ENCODE measurements around the gene SLC9A3.

Gene SLC9A3

DNA sequence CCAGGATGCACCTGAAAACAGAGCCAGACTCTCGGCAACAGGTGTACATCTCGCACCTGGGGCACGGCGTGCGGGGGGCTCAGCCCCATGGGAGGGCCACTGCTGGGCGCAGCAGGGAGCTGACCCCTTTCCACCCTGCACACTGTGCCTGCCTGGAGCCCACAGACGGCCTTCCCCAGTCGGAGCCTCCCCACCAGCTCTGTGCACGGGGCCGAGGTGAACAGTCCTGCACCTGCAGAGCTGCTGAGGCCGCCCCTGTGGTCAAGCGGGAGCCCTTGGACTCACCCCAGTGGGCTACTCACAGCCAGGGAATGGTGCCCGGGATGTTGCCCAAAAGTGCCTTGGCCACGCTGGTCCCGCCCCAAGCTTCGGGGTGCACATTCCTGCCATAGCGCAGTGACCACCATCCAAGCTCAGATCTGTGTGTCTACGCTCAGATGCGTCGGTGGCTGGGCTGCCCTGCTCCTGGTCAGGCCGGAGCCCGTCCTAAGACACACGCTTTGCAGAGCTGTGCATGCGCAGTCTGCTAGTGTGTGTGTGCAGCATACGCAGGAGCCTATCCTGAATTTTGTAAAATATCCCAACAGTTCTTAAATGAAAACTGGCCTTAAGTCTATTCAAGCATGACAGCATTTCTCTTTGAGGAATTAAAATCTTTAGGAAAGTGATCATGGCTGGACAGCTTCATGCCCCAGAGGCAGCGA lies 89.7 kb downstream of the SLC9A3 start:
- DNase-seq (ENCODE audit: low read depth in 2 of 2), result no peak
- TF ChIP-seq, protein P1, sequence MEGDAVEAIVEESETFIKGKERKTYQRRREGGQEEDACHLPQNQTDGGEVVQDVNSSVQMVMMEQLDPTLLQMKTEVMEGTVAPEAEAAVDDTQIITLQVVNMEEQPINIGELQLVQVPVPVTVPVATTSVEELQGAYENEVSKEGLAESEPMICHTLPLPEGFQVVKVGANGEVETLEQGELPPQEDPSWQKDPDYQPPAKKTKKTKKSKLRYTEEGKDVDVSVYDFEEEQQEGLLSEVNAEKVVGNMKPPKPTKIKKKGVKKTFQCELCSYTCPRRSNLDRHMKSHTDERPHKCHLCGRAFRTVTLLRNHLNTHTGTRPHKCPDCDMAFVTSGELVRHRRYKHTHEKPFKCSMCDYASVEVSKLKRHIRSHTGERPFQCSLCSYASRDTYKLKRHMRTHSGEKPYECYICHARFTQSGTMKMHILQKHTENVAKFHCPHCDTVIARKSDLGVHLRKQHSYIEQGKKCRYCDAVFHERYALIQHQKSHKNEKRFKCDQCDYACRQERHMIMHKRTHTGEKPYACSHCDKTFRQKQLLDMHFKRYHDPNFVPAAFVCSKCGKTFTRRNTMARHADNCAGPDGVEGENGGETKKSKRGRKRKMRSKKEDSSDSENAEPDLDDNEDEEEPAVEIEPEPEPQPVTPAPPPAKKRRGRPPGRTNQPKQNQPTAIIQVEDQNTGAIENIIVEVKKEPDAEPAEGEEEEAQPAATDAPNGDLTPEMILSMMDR (IDR thresholded peaks at IDR 0.05; ENCODE audit: low read depth, low read length), result no peak
- no peak overlapping the region for H3K4me3 ChIP-seq (replicated peaks in 1 of 2; ENCODE audit: low read depth in 2 of 2, low read length in 2 of 2)

DNA sequence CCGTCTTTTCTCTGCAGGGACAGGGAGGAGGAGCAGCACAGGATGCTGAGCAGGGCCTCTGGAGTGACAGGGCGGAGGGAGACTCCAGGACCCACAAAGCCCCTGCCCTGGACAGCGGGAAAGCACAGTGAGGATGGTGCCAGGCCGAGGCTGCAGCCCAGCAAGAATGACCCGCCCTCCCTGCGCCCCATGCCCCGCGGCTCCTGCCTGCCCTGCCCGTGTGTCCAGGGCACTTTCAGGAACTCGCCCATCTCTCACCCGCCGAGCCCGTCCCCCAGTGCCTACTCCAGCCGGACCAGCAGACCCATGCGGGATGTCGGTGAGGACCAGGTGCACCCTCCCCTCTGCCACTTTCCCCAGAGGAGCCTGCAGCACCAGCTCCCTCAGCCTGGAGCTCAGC lies 90.4 kb downstream of the SLC9A3 start:
- no peak overlapping the region for H3K4me3 ChIP-seq (replicated peaks in 1 of 2; ENCODE audit: low read depth in 2 of 2, low read length in 2 of 2)
- DNase-seq (ENCODE audit: low read depth in 2 of 2), result no peak
- TF ChIP-seq, protein P1 (IDR thresholded peaks at IDR 0.05; ENCODE audit: low read depth, low read length), result no peak

DNA sequence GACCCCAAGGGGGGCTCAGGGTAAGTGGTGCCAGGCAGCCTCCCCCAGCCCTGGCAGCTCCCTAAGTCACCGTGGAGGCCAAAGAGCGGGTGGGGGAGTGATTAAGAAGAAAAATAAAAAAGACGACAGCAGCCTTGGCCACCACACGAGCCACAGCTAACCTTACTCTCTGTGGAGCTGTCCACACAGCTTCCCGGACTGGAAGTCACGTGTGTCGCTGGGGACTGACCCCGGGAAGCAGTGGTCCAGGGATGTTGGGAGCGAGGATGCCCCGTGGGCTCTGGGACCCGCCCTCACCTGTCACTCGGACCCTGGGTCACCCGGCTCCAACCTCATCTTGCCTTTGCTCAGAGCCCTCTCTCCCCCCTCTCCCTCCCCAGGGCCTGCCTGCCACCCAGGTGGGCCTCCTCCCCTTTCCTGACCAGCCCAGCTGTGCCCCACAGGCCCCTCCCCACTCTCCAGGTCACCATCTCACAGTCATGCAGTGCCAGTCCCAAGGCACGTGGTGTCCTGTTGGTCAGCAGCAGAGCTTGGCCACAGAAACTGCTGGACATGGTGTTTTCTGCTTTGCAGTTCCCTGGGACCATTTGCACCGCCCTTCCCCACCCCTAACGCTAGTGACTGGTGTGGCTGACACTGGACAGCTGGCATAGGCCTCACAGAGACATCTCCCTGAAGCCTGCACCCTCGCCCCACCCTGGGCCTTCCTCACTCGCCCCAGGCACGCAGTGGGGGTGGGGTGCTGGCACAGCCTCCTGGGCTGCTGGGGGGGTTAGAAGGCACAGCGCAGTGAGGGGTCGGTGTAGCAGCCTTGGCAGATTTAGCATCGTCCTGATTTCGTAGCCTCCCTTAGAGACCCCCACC lies 91.1 kb downstream of the SLC9A3 start:
- H3K4me3 ChIP-seq (replicated peaks in 1 of 2; ENCODE audit: low read depth in 2 of 2, low read length in 2 of 2), result no peak overlapping the region
- DNase-seq (ENCODE audit: low read depth in 2 of 2), result no peak
- TF ChIP-seq, protein P1 (IDR thresholded peaks at IDR 0.05; ENCODE audit: low read depth, low read length), result no peak

DNA sequence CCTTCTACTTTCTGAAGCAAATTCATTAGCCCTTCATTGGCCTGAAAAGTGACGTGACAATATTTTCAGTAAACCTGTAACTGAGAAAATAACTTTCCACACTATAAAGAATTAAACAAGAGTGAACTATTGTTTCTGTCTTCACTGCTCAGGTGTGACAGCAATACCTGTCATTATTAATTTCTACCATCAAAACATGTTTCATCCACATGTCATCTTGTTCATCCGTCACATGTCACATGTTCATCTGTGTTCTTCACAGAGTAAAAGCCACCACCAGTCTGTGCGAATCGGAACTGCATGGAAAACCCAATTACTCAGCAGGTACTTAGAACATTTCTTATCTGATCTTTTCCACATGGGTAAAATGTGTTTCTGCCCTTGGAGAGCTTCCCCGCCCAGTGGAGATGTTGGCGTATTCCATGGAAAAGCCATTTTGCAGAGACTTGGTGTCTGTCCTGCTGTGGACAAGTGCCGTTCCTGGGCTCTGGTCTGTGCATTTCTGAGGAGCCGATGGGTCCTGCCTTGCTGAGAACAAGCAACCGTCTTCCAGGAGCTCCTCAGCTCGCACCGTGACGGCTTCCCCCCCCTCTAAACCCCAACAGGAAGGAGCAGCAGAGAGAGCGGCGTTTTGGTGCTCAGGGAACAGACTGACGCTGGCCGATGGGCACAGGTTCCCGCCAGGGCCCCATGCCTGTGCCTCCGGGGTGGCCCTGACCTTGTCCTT lies 91.9 kb downstream of the SLC9A3 start:
- TF ChIP-seq, protein P1 (IDR thresholded peaks at IDR 0.05; ENCODE audit: low read depth, low read length), result no peak
- DNase-seq (ENCODE audit: low read depth in 2 of 2), result no peak
- no peak overlapping the region for H3K4me3 ChIP-seq (replicated peaks in 1 of 2; ENCODE audit: low read depth in 2 of 2, low read length in 2 of 2)

DNA sequence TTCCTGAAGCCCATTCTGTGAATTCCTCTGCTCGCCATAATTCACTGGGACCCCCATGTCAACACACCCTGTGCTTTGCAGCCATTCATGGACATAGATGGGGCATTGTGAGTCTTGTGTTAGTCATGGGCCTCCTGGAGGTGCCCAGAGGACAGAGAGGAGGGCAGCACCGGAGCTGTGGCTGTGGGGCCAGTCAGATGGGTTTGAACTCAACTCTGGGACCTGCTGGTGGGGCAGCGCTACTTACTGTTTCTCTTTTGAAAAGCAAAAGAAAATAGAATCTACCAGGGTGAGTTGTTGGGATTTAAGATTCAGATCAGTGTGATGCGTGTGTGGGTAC lies 92.6 kb downstream of the SLC9A3 start:
- H3K4me3 ChIP-seq (replicated peaks in 1 of 2; ENCODE audit: low read depth in 2 of 2, low read length in 2 of 2), result no peak overlapping the region
- no peak for DNase-seq (ENCODE audit: low read depth in 2 of 2)
- TF ChIP-seq, protein P1 (IDR thresholded peaks at IDR 0.05; ENCODE audit: low read depth, low read length), result no peak

DNA sequence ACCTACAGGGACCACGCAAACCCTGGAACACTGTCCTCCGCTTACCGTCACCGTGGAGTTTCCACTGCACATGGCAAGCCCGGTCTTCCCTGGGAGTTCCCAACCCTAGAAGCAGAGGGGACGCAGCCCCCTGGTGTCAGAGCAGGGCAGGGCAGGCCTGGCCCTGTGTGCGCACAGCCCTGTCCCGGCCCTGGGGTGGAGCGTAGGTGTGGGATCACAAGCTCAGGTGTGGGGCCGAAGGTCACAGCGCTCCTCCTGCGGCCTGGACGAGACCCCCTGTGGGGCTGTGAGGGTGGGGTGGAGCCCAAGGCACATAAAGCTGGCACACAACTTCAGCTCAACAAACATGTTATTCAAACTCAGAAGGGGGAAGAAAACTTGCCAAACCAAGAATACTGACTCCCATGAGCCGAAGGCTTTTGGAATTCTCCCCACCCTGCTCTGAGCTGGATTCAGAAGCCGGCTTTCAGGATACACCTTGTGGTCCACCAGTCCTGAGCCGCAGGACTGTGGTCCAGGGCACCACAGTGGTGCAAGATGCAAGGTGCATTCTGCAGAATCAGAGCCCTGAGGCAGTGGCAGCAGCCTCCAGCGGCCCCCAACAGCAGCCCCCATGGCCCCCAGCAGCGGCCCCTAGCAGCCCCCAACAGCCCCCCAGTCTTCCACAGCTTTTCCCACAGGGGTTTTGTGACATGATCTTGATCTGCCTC lies 93.1 kb downstream of the SLC9A3 start:
- TF ChIP-seq, protein P1 (IDR thresholded peaks at IDR 0.05; ENCODE audit: low read depth, low read length), result peak; percentile 85
- DNase-seq (ENCODE audit: low read depth in 2 of 2), result peak; percentile 43 to 59
- H3K4me3 ChIP-seq (replicated peaks in 1 of 2; ENCODE audit: low read depth in 2 of 2, low read length in 2 of 2), result no peak overlapping the region
